HepG2 (cell line): Measurements from ENCODE around the gene SLFN12L. TPM values are rescaled to one million over a fixed set of nuclear protein-coding genes. Genes with fewer than 3 reads are reported as not detected.

Experiments used
- ATAC-seq: fragments of 200-7000 bp; cut with Tn5 transposase; 3 replicates; pipeline ENCODE4 v1.9.1; 2020; ENCODE audit warnings: mild to moderate bottlenecking, moderate library complexity
- BruUV-seq: library from RNA; stranded (reverse); fragments of 400-500 nt; replicated peaks from 2 replicates; lab custom pipeline; 2021; lab: Mats Ljungman, UMichigan
- CTCF ChIA-PET: fragments of 300-600 bp; formaldehyde crosslinking; extraction: SDS; loops from one replicate; lab custom pipeline; 2021; ENCODE audit warnings: low total read pairs, inconsistent platforms, low intra/inter-chr PET ratio; lab: Yijun Ruan, JAX
- POLR2A ChIA-PET: fragments of 350-600 bp; sonication (Branson Sonifier 250); formaldehyde crosslinking; loops from one replicate; lab custom pipeline; 2020; ENCODE audit warnings: antibody characterized with exemption, inconsistent platforms; lab: Yijun Ruan, JAX
- DNase-seq: peaks from one replicate; pipeline ENCODE4 v3.0.0-alpha.2; 2015; ENCODE audit warnings: low spot score
- FAIRE-seq: peaks from 3 replicates; lab custom pipeline; 2011; peaks lifted over from hg19 to GRCh38; lab: Jason Lieb, UNC
- H2AFZ ChIP-seq: one replicate; pipeline ENCODE4 v1.6.1; 2011; ENCODE audit warnings: low read length, inconsistent platforms
- H3K27ac ChIP-seq: fragments of 300-600 bp; 3 replicates; pipeline ENCODE4 v1.8.0; 2011; ENCODE audit warnings: mixed run types, mild to moderate bottlenecking, mixed read lengths, low read length, inconsistent platforms; ENCODE audit not compliant: insufficient read depth; ENCODE audit errors: extremely low read length
- H3K27me3 ChIP-seq, 2 experiments: fragments of 200-600 bp in 1 of 2; 2 replicates in 1 of 2; 3 replicates in 1 of 2; pipeline versions ENCODE4 v1.6.0 to v1.8.0; 2011; ENCODE audit warnings: low read length in 2 of 2, mild to moderate bottlenecking in 2 of 2, moderate library complexity in 2 of 2, inconsistent platforms in 1 of 2; ENCODE audit not compliant: insufficient read depth in 2 of 2, control insufficient read depth in 1 of 2
- H3K36me3 ChIP-seq, 2 experiments: fragments of 200-600 bp in 1 of 2; replicated peaks in 1 of 2; 2 replicates in 1 of 2; 3 replicates in 1 of 2; pipeline versions ENCODE4 v1.5.1 to v1.8.0; 2011; ENCODE audit warnings: low read length in 2 of 2, inconsistent platforms in 1 of 2; ENCODE audit not compliant: insufficient read depth in 2 of 2, control insufficient read depth in 1 of 2
- H3K4me1 ChIP-seq: 2 replicates; pipeline ENCODE4 v1.5.1; 2012; ENCODE audit warnings: low read length, inconsistent platforms; ENCODE audit not compliant: insufficient read depth
- H3K4me2 ChIP-seq: 2 replicates; pipeline ENCODE4 v1.6.0; 2011; ENCODE audit warnings: low read depth, low read length, inconsistent platforms
- H3K4me3 ChIP-seq, 3 experiments: fragments of 200-600 bp in 1 of 3; sonication (generic), shearing (Covaris generic) in 1 of 3; replicated peaks in 1 of 3; 2 replicates each; pipeline ENCODE4 v1.5.1; 2011 to 2016; ENCODE audit warnings: low read length in 3 of 3, inconsistent platforms in 2 of 3, low read depth in 2 of 3, mild to moderate bottlenecking in 2 of 3, control low read depth in 1 of 3, mixed read lengths in 1 of 3; ENCODE audit not compliant: insufficient read depth in 1 of 3
- H3K79me2 ChIP-seq: one replicate; pipeline ENCODE4 v1.6.1; 2011; ENCODE audit warnings: low read length, inconsistent platforms; ENCODE audit not compliant: insufficient read depth
- H3K9ac ChIP-seq: 2 replicates; pipeline ENCODE4 v1.6.0; 2011; ENCODE audit warnings: mild to moderate bottlenecking, low read depth, low read length, inconsistent platforms; ENCODE audit not compliant: insufficient read depth
- H3K9me3 ChIP-seq: 2 replicates; pipeline ENCODE4 v1.5.1; 2012; ENCODE audit warnings: mild to moderate bottlenecking, low read length
- H4K20me1 ChIP-seq: 2 replicates; pipeline ENCODE4 v1.6.0; 2011; ENCODE audit warnings: inconsistent platforms, mild to moderate bottlenecking, low read length, moderate library complexity; ENCODE audit not compliant: insufficient read depth
- ARNT ChIP-seq: fragments of 450-650 bp; IDR thresholded peaks from 2 replicates; pipeline ENCODE4 v1.6.1; 2017
- ARNT2 ChIP-seq: sonication (generic); formaldehyde crosslinking; IDR thresholded peaks from 2 replicates; pipeline ENCODE4 v1.8.0; 2022; ENCODE audit warnings: mild to moderate bottlenecking, low read depth, missing genetic modification reagents, moderate library complexity
- CEBPZ ChIP-seq: IDR thresholded peaks from 2 replicates; pipeline ENCODE4 v1.6.1; 2012; ENCODE audit warnings: low read length, improper control_type of control experiment
- CREM ChIP-seq, 2 experiments: sonication (generic) in 1 of 2; formaldehyde crosslinking in 1 of 2; IDR thresholded peaks; 2 replicates each; pipeline versions ENCODE4 v1.4.0 to v1.6.1; 2016 to 2020; ENCODE audit warnings: antibody characterized with exemption in 1 of 2, mild to moderate bottlenecking in 1 of 2, missing genetic modification reagents in 1 of 2
- HOXA9 ChIP-seq: sonication (generic); formaldehyde crosslinking; IDR thresholded peaks from 2 replicates; pipeline ENCODE4 v1.8.1; 2022; ENCODE audit warnings: missing genetic modification reagents, mild to moderate bottlenecking, moderate library complexity, borderline replicate concordance
- MAF1 ChIP-seq: sonication (generic); formaldehyde crosslinking; IDR thresholded peaks from 2 replicates; pipeline ENCODE4 v1.5.0; 2020; ENCODE audit warnings: missing genetic modification reagents, borderline replicate concordance
- ZBED4 ChIP-seq: sonication (generic); formaldehyde crosslinking; IDR thresholded peaks from 2 replicates; pipeline ENCODE4 v1.4.0; 2020; ENCODE audit warnings: missing genetic modification reagents, borderline replicate concordance
- ZBTB7B ChIP-seq: sonication (generic); formaldehyde crosslinking; IDR thresholded peaks from 2 replicates; pipeline ENCODE4 v1.4.0; 2020; ENCODE audit warnings: missing genetic modification reagents
- ZNF33B ChIP-seq: sonication (generic); formaldehyde crosslinking; IDR thresholded peaks from 2 replicates; pipeline ENCODE4 v1.5.1; 2020; ENCODE audit warnings: mild to moderate bottlenecking, missing genetic modification reagents
- ZNF652 ChIP-seq: IDR thresholded peaks from 2 replicates; pipeline ENCODE4 v1.6.1; 2016; ENCODE audit warnings: low read depth, borderline replicate concordance
- WGBS: methylation state at CpG from one replicate; pipeline ENCODE4 v1.1.6; 2017; ENCODE audit warnings: low lambda C conversion rate; 5-methylcytosine and 5-hydroxymethylcytosine counted together
- in situ Hi-C: cut with HindIII; loops from 2 replicates; pipeline ENCODE4 v1.10.0; 2017; ENCODE audit warnings: low pct_unique_long_range_greater_than_20kb; ENCODE audit not compliant: extremely low pct_ligation_motif_present
- intact Hi-C: fragments of 100-400 bp; cut with micrococcal nuclease; formaldehyde crosslinking; loops from one replicate; pipeline ENCODE4 v1.10.0; 2022; ENCODE audit not compliant: unreplicated experiment
- polyA plus RNA-seq, 8 experiments: library from polyadenylated mRNA; depleted of rRNA in 3 of 8; stranded (reverse) in 7 of 8; unstranded in 1 of 8; fragments of >200 nt; fragmentation: Illumina TruSeq in 4 of 8; extraction: Trizol in 4 of 8; gene quantifications; 2 replicates each; pipeline versions ENCODE4 v1.2.1 to v1.2.3, GENCODE V29; 2011 to 2016; ENCODE audit warnings: low read depth in 4 of 8, missing spikeins in 1 of 8, mixed read lengths in 1 of 8; ENCODE audit not compliant: insufficient read depth in 1 of 8
- total RNA-seq, 5 experiments: library from RNA; depleted of rRNA; stranded (reverse); fragments of >200 nt; fragmentation: Illumina TruSeq; extraction: Trizol; gene quantifications; 2 replicates each; pipeline ENCODE4 v1.2.3, GENCODE V29; 2016; ENCODE audit warnings: low read depth in 1 of 5

SLFN12L gene
- total and polyA plus RNA-seq, 2 of the 13 experiments (the other 11 are each of a cell fraction or from before 2014, with no cell fraction given) = not detected

- H3K4me2 ChIP-seq = peak overlapping the region; percentile 91
- no peak for FAIRE-seq
- no peak overlapping the region for H2AFZ ChIP-seq
- peaks cover 20% of the 10 kb centered on the region for H3K4me1 ChIP-seq
- TF ChIP-seq CREM (IDR thresholded peaks at IDR 0.05) = no peak
- TF ChIP-seq CREM (CRISPR knock-in tag; IDR thresholded peaks at IDR 0.05) = no peak
- no peak for TF ChIP-seq ARNT
- no peak for TF ChIP-seq ZBTB7B
- no peak for TF ChIP-seq HOXA9 (CRISPR knock-in tag)
- no peak for TF ChIP-seq CEBPZ
- TF ChIP-seq MAF1 (CRISPR knock-in tag) = no peak
- no peak for TF ChIP-seq ZBED4
- no peak for TF ChIP-seq ZNF652 (CRISPR knock-in tag)
- TF ChIP-seq ZNF33B (CRISPR knock-in tag) = no peak
- TF ChIP-seq ARNT2 (CRISPR knock-in tag) = no peak
- TF ChIP-seq, all 625 proteins: peak for 0
- CTCF ChIA-PET = no interaction called here
- no peaks in the 10 kb centered on the region for H3K9me3 ChIP-seq
- peaks cover 25% of the 10 kb centered on the region for H3K79me2 ChIP-seq
- DNase-seq (no peak), ATAC-seq (no peak)
- POLR2A ChIA-PET = interaction anchor here (4.4 kb wide), 1 partner anchor 9 kb away, joined by 65 read pairs; the partner anchor contains the start of gene PEX12
- H3K27me3 ChIP-seq = no peaks in the 10 kb centered on the region; a peak in 1 of 5 replicates
- BruUV-seq = no TSS peak
- in situ Hi-C loops = no loop called here
- WGBS = 80% methylated on average over 2 of the region's 2 CpGs
- H3K4me3 ChIP-seq = peak overlapping the region; percentile 86 to 95 (median 92); a peak in 3 of 6 replicates
- no peaks in the 10 kb centered on the region for H4K20me1 ChIP-seq
- peak overlapping the region; percentile 84; the same call in 1 of the 2 replicates for H3K9ac ChIP-seq
- H3K36me3 ChIP-seq = no peaks in the 10 kb centered on the region; a peak in 1 of 5 replicates
- intact Hi-C loops = no loop called here
- no peak overlapping the region for H3K27ac ChIP-seq
Observed at GRCh38 chr17:35569405-35569804, 31.9 kb upstream of the SLFN12L start.
